Lower leg skin (tissue), 3 donors: ENCODE data around the gene PKP2.

Experiments used
- POLR2A ChIP-seq, 2 donors: fragments of 450-650 bp; IDR thresholded peaks; one replicate each; pipeline ENCODE4 v1.6.1; 2016 to 2017; ENCODE audit warnings: antibody characterized with exemption in 2 of 2, mild to moderate bottlenecking in 1 of 2, moderate library complexity in 1 of 2
- TF ChIP-seq, protein P1 (sequence below), 3 donors: fragments of 450-650 bp; IDR thresholded peaks; one replicate each; pipeline ENCODE4 v1.5.1; 2016; ENCODE audit warnings: antibody characterized with exemption in 3 of 3, mild to moderate bottlenecking in 3 of 3, moderate library complexity in 2 of 3

DNA sequence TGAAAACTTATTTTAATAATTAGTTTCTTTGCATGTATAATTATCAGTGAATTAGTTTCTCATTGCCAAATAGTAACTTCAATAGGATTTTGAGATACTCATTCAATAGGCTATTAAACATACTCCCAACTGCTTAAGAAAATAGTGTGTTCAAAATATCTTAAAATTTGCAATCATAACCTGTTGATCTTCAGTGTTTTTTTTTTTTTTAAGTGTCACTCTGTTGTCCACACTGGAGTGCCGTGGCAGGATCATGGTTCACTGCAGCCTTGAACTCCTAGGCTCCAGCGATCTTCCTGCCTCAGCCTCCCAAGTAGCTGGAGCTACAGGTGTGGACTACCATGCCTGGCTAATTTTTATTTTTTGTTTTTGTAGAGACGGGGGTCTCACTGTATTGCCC lies 139.4 kb downstream of the PKP2 start:
- TF ChIP-seq, protein P1, sequence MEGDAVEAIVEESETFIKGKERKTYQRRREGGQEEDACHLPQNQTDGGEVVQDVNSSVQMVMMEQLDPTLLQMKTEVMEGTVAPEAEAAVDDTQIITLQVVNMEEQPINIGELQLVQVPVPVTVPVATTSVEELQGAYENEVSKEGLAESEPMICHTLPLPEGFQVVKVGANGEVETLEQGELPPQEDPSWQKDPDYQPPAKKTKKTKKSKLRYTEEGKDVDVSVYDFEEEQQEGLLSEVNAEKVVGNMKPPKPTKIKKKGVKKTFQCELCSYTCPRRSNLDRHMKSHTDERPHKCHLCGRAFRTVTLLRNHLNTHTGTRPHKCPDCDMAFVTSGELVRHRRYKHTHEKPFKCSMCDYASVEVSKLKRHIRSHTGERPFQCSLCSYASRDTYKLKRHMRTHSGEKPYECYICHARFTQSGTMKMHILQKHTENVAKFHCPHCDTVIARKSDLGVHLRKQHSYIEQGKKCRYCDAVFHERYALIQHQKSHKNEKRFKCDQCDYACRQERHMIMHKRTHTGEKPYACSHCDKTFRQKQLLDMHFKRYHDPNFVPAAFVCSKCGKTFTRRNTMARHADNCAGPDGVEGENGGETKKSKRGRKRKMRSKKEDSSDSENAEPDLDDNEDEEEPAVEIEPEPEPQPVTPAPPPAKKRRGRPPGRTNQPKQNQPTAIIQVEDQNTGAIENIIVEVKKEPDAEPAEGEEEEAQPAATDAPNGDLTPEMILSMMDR (IDR thresholded peaks at IDR 0.05): no peak
- TF ChIP-seq POLR2A (IDR thresholded peaks at IDR 0.05): no peak
